Smooth muscle cell (in vitro differentiated cells): ENCODE results near the gene TECPR1. TPM values are rescaled to one million over a fixed set of nuclear protein-coding genes. Genes with fewer than 3 reads are reported as not detected.

Source experiments
- DNase-seq: peaks from one replicate; lab custom pipeline; 2025; ENCODE audit not compliant: unreplicated experiment; lab: John Stamatoyannopoulos, UW
- H2AFZ ChIP-seq: fragments of 200-600 bp; sonication (generic); 2 replicates; pipeline ENCODE4 v1.6.0; 2016; ENCODE audit warnings: antibody characterized with exemption, low read depth, mild to moderate bottlenecking
- H3F3A ChIP-seq: fragments of 200-600 bp; sonication (generic); 2 replicates; pipeline ENCODE4 v1.6.0; 2017; ENCODE audit warnings: antibody characterized with exemption, low read depth
- H3K27ac ChIP-seq: fragments of 200-600 bp; sonication (generic); 2 replicates; pipeline ENCODE4 v1.5.1; 2016; ENCODE audit warnings: low read depth, mild to moderate bottlenecking
- H3K27me3 ChIP-seq: fragments of 200-600 bp; sonication (generic); 2 replicates; pipeline ENCODE4 v1.6.1; 2016; ENCODE audit warnings: low read depth, mild to moderate bottlenecking
- H3K36me3 ChIP-seq: fragments of 200-600 bp; sonication (generic); 2 replicates; pipeline ENCODE4 v1.5.1; 2016; ENCODE audit warnings: low read depth
- H3K4me1 ChIP-seq: fragments of 200-600 bp; sonication (generic); 2 replicates; pipeline ENCODE4 v1.5.1; 2016; ENCODE audit warnings: low read depth
- H3K4me2 ChIP-seq: fragments of 200-600 bp; sonication (generic); 2 replicates; pipeline ENCODE4 v1.6.0; 2016; ENCODE audit warnings: mild to moderate bottlenecking
- H3K4me3 ChIP-seq: fragments of 200-600 bp; sonication (generic); 2 replicates; pipeline ENCODE4 v1.5.1; 2016; ENCODE audit warnings: mild to moderate bottlenecking
- H3K79me2 ChIP-seq: fragments of 200-600 bp; sonication (generic); 2 replicates; pipeline ENCODE4 v1.6.0; 2016; ENCODE audit warnings: low read depth, mild to moderate bottlenecking
- H3K9ac ChIP-seq: fragments of 200-600 bp; sonication (generic); 2 replicates; pipeline ENCODE4 v1.6.0; 2016; ENCODE audit warnings: low read depth
- H3K9me3 ChIP-seq: fragments of 200-600 bp; sonication (generic); replicated peaks from 2 replicates; pipeline ENCODE4 v1.5.1; 2016; ENCODE audit warnings: low read depth
- H4K20me1 ChIP-seq: fragments of 200-600 bp; sonication (generic); 2 replicates; pipeline ENCODE4 v1.6.0; 2016; ENCODE audit warnings: low read depth
- WGBS: methylation state at CpG from one replicate; pipeline ENCODE4 v1.1.7; 2016; ENCODE audit warnings: low lambda C conversion rate; 5-methylcytosine and 5-hydroxymethylcytosine counted together
- polyA plus RNA-seq: library from polyadenylated mRNA; unstranded; fragments of >200 nt; fragmentation: Nextera tagmentation; extraction: Ambion mirVana; gene quantifications from 2 replicates; pipeline ENCODE4 v1.2.1, GENCODE V29; 2016
- total RNA-seq: library from RNA; depleted of rRNA; stranded (reverse); fragments of >200 nt; gene quantifications from 2 replicates; pipeline ENCODE4 v1.2.3, GENCODE V29; 2014
- TF ChIP-seq, protein P1 (sequence below): fragments of 200-600 bp; sonication (generic); IDR thresholded peaks from 2 replicates; pipeline ENCODE4 v1.5.1; 2017; ENCODE audit warnings: borderline replicate concordance, mild to moderate bottlenecking, antibody characterized with exemption; ENCODE audit not compliant: insufficient read depth, poor library complexity, severe bottlenecking

The TECPR1 gene
- total and polyA plus RNA-seq, 2 experiments from 2014 or later = 8.9 to 33.1 TPM

DNA sequence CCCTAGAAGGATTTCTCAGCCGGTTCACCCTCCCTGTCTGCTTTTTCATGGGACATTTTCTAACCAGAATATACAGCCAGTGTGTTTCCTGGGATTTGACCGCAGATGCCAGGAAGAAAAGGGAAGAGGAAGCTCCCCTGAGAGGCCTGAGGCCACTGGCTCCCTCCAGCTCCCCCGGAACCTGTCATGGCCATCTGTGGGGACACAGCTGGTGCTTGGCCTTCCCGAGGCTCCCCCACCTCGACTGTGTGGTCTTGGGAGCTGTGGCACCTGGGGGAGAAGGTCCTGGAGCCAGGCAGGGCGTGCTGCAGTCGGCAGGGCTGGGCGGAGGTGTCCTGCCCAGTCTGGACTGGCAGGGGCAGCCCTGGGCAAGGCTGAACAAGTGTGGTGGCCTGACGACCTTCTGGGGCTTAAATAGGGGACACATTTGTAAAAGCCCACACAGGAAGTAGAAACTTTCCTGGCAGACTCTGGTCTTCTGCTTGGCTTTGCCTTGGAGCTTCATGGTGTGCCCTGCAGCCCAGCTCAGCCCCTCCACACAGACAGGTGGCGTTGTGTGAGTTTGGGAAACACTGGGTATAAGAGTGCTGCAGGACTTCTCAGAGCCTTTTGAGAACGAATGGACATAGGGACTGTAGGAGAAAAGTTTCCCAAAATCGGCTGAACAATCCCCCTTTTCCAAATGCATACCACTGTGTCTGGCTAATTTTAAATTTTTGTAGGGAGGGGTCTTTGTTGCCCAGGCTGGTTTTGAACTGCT is 36.2 kb upstream of the TECPR1 start:
- Histone ChIP-seq H4K20me1 (peaks cover 97% of the 10 kb centered on the region), H2AFZ (no peak overlapping the region), H3K79me2 (peaks cover 61% of the 10 kb centered on the region), H3K9ac (no peak overlapping the region), H3K27ac (peak overlapping the region; percentile 81), H3K27me3 (no peaks in the 10 kb centered on the region), H3K4me1 (peaks cover 36% of the 10 kb centered on the region), H3K4me2 (no peak overlapping the region), H3F3A (peaks cover 19% of the 10 kb centered on the region), H3K9me3 (no peaks in the 10 kb centered on the region), H3K4me3 (no peak overlapping the region), H3K36me3 (no peaks in the 10 kb centered on the region)
- TF ChIP-seq, protein P1, sequence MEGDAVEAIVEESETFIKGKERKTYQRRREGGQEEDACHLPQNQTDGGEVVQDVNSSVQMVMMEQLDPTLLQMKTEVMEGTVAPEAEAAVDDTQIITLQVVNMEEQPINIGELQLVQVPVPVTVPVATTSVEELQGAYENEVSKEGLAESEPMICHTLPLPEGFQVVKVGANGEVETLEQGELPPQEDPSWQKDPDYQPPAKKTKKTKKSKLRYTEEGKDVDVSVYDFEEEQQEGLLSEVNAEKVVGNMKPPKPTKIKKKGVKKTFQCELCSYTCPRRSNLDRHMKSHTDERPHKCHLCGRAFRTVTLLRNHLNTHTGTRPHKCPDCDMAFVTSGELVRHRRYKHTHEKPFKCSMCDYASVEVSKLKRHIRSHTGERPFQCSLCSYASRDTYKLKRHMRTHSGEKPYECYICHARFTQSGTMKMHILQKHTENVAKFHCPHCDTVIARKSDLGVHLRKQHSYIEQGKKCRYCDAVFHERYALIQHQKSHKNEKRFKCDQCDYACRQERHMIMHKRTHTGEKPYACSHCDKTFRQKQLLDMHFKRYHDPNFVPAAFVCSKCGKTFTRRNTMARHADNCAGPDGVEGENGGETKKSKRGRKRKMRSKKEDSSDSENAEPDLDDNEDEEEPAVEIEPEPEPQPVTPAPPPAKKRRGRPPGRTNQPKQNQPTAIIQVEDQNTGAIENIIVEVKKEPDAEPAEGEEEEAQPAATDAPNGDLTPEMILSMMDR = no peak
- WGBS = 93% methylated on average over 12 of the region's 12 CpGs
- DNase-seq = no peak

DNA sequence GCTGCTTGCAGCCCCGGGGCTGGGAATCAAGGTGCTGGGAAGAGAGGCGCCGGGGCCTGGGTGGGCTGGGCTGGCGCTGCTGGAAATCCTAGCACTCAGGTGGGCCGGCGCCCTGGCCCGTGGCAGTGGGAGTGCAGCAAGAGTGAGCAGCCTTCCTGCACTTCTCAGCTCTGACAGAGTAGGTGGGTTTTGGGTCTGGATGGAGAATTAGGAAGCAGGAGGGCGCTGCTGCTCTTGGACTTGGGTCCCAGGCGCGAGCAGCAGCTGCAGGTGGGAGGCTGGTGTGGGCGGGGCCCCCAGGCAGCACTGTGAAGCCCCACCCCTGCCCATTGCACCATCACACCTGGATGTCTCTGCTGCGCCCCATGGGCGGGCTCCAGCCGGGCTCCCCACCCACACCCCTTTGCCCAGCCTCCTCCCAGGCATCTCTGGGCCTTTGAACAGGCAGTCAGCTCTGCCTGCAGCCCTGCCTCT is 35.5 kb upstream of the TECPR1 start:
- H3K4me2 ChIP-seq = no peak overlapping the region
- 70% methylated on average over 11 of the region's 14 CpGs for whole genome bisulfite sequencing
- no peak for DNase-seq
- H3K79me2 ChIP-seq = peaks cover 68% of the 10 kb centered on the region
- H3K36me3 ChIP-seq = no peaks in the 10 kb centered on the region
- H3K27ac ChIP-seq = peak overlapping the region; percentile 81
- no peaks in the 10 kb centered on the region for H3K27me3 ChIP-seq
- peaks cover 43% of the 10 kb centered on the region for H3K4me1 ChIP-seq
- TF ChIP-seq, protein P1 = no peak
- peaks cover 97% of the 10 kb centered on the region for H4K20me1 ChIP-seq
- no peak overlapping the region for H2AFZ ChIP-seq
- H3F3A ChIP-seq = peaks cover 12% of the 10 kb centered on the region
- no peak overlapping the region for H3K4me3 ChIP-seq
- no peak overlapping the region for H3K9ac ChIP-seq
- no peaks in the 10 kb centered on the region for H3K9me3 ChIP-seq

DNA sequence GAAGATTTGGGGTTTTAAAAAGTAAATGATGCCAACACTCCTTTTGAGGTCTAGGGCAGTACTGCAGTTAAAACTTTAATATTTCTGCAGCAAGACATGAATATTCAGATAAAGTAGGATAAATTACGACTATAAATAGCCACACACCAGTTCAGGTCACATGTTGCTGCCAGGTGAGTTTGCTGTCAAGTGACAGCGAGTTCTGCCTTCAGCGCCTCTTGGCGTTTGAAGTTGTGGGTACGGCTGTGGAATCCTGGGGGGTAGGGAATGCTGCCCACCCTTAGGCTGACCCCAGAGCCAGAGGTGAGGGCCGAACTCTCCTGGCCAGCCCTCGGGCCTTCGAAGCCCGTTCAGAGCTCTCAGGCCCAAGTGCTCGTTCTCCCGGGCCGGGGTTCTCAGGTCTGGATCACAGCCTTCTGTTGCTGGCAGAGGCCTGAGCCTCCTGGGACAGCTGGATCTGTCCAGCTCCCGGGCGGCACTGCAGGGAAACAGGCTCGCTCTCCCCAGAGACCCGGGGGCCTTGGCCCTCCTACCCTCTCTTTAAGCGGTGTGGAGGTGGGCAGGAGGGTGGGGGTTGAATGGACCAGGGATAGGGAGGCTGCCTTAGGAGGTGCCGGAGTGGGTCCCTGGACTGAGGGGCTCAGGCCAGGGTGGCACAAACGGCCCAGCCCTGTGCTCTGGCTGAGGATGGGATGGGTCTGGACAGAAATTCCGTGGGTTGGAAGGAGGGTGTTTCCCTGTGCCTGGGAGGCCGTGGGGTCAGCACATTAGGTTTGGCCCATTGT is 34.9 kb upstream of the TECPR1 start:
- H3K27ac ChIP-seq = peak overlapping the region; percentile 81
- no peak overlapping the region for H3K4me3 ChIP-seq
- TF ChIP-seq, protein P1 = no peak
- peak overlapping the region; percentile 100 for H3K4me2 ChIP-seq
- peaks cover 46% of the 10 kb centered on the region for H3K4me1 ChIP-seq
- 77% methylated on average over 21 of the region's 21 CpGs for WGBS
- no peak for DNase-seq
- no peaks in the 10 kb centered on the region for H3K36me3 ChIP-seq
- no peaks in the 10 kb centered on the region for H3K9me3 ChIP-seq
- H2AFZ ChIP-seq = no peak overlapping the region
- peaks cover 94% of the 10 kb centered on the region for H4K20me1 ChIP-seq
- H3K9ac ChIP-seq = peak overlapping the region; percentile 39
- peaks cover 74% of the 10 kb centered on the region for H3K79me2 ChIP-seq
- peaks cover 11% of the 10 kb centered on the region for H3F3A ChIP-seq
- H3K27me3 ChIP-seq = no peaks in the 10 kb centered on the region
